Ovary (tissue), 3 donors: ENCODE data around the gene THSD7A.

ENCODE experiments used
- CTCF ChIP-seq, 3 donors: fragments of 450-650 bp in 2 of 3; fragments of 200-600 bp in 1 of 3; IDR thresholded peaks; one replicate each; pipeline versions ENCODE4 v1.5.1 to v1.8.0; 2016 to 2022; ENCODE audit warnings: antibody characterized with exemption in 3 of 3, mild to moderate bottlenecking in 1 of 3
- POLR2A ChIP-seq: fragments of 450-650 bp; IDR thresholded peaks from one replicate; pipeline ENCODE4 v1.6.1; 2017; ENCODE audit warnings: antibody characterized with exemption, mild to moderate bottlenecking, moderate library complexity
- donor health status: DM: no; HTN: no; CAD: no.

- no peak for TF ChIP-seq CTCF (IDR thresholded peaks at IDR 0.05)
- no peak for TF ChIP-seq POLR2A
Measured at GRCh38 chr7:11706666-11707605, 125.1 kb downstream of the THSD7A start.
